Stimulated activated CD4-positive, alpha-beta T cell treated with anti-CD3 and anti-CD28 coated beads, TNF-alpha, amount 100 ng/mL, for 24 hours (primary cell): ENCODE results near the gene CHD3.

Experiments
- DNase-seq, 3 experiments: peaks; one replicate each; pipeline ENCODE4 v3.0.0-alpha.2; 2020; ENCODE audit warnings: low read depth in 3 of 3

Gene CHD3

DNA sequence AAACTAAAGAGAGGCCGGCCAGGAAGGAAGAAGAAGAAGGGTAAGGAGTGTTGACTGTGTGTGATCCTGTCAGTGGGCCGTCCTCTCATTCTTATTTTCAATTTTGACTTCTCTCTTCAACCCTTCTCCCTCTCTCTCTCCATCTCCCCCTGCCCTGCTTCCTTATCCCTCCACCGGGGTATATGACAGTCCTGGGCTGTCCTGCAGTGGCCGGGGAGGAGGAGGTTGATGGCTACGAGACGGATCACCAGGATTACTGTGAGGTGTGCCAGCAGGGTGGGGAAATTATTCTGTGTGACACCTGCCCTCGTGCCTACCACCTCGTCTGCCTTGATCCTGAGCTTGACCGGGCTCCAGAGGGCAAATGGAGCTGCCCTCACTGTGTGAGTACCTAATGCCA lies 5.6 kb downstream of the CHD3 start:
- no peak for DNase-seq

DNA sequence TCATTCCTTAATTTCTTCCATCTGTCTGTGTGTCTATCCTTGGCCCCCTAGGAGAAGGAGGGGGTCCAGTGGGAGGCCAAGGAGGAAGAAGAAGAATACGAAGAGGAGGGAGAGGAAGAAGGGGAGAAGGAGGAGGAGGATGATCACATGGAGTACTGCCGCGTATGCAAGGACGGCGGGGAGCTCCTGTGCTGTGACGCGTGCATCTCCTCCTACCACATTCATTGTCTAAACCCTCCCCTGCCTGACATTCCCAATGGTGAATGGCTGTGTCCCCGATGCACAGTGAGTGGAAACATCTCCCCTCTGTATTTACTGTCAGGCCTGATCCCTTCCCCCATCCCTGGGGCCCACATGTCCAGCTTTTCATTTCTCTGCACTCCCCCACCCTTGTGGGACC lies 6.3 kb downstream of the CHD3 start:
- DNase-seq = no peak

DNA sequence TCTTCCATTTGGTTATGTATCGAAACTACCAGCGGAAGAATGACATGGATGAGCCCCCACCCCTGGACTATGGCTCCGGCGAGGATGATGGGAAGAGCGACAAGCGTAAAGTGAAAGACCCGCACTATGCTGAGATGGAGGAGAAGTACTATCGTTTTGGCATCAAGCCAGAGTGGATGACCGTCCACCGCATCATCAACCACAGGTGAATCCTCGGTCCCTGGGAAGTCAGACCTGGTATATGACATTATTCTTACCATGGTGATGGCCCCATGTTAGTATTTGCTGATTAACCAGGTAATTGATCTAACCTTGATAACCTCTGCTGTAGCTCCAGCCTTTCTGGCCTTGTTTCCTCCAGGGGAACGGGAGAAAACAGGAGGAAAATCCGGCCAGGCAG lies 8.5 kb downstream of the CHD3 start:
- DNase-seq = no peak

DNA sequence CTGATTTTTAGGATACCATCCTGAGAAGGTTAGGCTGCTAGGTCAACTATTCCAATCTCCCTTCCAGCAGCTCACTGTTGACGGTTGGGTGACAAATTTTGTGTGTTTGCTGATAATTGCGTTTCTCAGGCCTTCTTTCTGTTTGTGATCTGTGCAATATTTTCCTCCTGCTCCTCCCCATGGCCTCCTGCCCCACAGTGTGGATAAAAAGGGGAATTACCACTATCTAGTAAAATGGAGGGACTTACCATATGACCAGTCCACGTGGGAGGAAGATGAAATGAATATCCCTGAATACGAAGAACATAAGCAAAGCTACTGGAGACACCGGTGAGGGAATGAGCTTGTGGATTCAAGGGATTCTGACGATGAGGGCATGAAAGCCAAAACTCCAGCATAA lies 9.2 kb downstream of the CHD3 start:
- no peak for DNase-seq

DNA sequence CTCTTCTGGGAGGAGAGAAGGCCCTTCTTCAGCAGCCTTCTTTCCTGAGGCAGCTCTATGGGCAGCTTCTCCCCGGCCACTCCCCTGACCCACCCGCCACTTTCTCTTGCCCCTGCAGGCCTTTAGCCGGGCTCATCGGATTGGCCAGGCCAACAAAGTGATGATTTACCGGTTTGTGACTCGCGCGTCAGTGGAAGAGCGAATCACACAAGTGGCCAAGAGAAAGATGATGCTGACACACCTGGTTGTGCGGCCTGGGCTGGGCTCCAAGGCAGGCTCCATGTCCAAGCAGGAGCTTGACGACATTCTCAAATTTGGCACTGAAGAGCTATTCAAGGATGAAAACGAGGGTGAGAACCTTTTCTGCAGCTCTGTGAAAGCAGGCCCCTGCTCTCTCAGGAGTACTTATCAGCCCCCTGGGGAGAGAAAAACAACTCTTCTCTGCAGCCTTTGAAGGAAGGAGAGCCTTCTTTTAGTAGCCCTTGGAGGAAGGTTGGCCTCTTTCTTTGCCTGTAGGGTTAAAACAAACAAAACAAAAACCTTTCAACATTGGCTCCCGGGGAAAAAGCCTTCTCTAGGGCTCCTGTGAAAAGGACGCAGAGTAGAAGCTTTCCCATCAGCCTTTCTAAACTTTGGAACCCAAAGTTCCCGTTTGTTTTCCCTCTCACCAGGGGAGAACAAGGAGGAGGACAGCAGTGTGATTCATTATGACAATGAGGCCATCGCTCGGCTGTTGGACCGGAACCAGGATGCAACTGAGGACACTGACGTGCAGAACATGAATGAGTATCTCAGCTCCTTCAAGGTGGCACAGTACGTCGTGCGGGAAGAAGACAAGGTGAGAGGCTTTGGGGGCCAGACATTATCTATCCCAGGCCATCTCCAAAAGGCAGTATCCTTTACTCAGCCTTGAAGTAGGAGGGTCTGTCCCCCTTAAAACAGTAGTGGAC lies 14.8 kb downstream of the CHD3 start:
- no peak for DNase-seq

DNA sequence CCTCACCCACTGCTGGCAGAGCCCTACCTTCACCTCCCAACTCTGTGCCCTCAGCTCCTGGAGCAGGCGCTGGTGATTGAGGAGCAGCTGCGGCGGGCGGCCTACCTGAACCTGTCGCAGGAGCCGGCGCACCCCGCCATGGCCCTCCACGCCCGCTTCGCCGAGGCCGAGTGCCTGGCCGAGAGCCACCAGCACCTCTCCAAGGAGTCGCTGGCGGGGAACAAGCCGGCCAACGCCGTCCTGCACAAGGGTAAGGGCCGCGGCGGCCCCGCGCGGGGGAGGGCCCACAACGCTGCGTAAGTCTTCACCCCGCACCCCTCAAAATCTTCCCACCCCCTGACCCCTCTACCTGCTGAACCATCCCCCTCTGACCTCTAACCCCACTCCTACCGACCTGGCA lies 20.5 kb downstream of the CHD3 start:
- DNase-seq = no peak

DNA sequence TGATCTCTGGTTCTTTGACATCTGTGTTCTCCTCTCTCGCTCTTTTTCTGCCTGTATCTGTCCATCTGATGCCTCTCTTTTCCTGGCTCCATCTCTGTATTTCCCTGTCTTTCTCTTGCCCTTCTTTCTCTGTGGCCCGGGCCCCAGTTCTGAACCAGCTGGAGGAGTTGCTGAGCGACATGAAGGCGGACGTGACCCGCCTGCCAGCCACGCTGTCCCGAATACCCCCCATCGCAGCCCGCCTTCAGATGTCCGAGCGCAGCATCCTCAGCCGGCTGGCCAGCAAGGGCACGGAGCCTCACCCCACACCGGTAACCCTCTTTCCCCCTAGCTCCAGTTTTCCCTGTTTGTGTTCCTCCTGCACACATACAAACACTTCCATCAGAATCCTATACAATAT lies 21.7 kb downstream of the CHD3 start:
- DNase-seq = no peak

DNA sequence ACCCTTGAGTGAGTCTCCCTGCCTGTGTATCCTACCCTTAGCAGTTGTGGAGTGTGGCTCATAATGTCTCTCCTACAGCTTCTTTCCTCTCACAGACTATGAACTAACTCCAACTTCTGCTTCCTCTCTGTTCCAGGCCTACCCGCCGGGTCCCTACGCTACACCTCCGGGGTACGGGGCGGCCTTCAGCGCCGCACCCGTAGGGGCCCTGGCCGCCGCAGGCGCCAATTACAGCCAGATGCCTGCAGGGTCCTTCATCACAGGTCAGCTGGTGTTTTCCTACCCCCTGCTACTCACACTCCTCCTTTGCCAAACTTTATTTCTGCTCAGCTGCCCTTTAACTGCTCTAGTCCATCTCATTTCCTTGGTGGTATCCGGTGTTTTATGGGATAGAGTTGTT lies 22.1 kb downstream of the CHD3 start:
- no peak for DNase-seq

DNA sequence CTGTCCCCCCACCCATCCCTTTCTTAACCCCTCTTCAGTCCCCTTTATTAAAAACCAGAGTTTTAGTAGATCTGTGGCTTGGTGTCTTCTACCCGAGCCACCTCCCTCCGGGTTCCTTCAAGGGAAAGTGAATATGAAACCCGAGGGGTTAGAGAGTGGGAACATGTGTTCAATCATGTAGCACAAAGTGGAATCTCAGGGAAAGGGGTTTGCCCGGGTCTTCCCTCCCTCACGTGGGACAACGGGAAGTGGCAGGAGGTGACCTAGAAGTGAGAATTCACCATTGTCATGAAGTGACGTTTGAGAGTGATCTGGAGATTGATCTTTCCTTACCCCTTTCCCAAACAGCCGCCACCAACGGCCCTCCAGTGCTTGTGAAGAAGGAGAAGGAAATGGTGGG lies 22.5 kb downstream of the CHD3 start:
- DNase-seq = no peak

DNA sequence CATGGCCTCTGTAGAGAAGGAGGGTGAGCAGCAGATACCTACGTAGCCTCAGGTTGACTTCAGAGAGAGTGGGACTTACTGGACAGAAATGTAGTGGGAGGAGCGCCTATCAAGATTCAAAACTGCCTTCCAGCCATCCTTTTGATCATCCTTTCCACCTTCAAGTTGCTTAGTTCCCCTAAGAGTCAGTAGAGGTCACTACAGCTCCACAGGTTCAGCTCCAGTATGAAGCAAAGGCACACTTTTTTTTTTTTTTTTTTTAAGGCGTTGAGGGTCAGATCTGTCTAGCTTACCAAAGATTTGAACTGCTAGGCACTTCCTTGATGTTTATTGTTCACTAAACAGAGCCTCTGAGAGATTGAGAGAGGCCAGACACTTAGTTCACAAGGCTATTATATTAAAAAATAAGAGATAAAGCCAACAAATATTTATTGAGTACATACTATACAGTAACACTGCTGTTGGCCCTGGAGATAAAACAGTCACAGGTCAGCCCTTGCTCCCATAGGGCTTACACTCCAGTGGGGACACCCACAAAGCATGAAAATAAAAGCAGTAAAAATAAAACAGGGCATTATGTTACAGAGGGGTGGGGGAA lies 24.4 kb downstream of the CHD3 start:
- DNase-seq = peak in 1 of 3 experiments; percentile 29

DNA sequence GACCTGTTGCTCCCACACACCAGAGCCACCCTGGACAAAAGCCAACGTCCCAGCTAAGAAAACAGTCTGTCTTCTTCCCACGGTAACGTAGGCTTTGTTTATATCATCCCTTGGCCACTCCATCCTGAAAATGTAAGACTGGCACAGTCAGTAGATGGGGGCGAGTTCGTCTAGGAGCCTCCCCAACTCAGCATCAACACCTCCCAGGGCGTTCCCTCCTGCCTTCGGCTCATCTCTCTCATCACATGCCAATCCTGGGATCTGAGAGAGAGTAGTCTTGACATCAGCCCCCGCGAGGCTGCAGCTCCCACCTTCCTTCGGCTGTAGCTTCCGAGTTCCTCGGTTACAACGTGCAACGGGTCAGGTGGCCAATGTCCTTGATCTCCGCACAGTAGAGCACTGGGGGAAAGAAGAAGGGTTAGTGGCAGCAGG lies 26.6 kb downstream of the CHD3 start:
- DNase-seq = no peak

DNA sequence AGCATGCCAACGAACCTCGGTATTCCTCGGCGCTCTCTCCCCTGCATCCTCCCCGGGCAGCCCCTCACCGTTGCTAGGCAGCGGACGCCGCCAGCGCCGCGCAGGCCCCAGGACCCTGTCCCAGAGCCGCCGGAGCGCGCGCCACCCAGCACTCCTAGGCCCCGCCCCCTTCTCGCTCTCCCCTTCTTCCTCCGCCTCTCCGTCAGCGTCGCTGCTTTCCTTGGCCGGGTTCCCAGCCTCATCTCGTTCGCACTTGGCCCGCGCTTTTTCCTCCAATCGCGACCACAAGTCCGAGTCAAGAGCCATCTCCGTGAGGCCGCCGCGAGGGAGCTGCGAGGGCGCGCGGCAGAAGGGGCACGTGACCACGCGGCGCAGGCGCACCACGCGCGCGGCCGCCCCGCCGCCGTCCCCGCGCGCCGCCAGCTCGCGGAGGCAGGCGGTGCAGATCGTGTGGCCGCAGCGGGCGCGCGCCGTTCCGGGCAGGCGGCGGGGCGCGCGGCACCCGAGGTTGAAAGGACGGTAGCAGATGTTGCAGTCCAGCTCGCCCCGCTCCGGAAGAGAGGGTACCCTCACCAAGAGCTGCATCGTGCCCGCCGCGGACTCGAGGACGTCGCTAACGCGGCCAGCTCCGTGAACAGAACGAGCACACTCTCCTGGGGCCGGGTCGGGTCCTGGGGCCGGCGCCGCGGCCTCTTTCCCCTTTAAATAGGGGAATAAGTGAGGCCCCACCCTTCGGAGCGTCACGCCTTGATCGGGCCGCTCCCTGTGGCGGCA lies 27.2 kb downstream of the CHD3 start, which contains the start of gene RNF227:
Gene RNF227, minus strand, starts transcription at position 679 of the 774 bp plus-strand sequence. Its CDS starts 94 bp downstream, at position 585.
- DNase-seq = peak; percentile 73 to 89 (median 80)

DNA sequence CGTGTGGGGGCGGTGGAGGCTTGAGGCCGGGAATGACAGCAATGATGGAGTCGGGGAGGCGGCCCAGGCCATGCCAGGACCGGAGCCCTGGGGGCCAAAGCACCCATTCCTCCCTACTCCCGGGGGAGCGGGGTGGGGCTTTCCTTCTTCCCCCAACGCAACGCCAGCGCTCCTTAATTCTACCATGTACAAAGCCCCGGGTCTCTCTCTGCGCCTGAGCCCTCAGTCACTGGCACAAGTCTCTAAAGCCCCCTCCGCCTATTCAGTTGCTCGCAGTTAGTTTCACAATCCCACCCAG lies 27.7 kb downstream of the CHD3 start:
- no peak for DNase-seq

DNA sequence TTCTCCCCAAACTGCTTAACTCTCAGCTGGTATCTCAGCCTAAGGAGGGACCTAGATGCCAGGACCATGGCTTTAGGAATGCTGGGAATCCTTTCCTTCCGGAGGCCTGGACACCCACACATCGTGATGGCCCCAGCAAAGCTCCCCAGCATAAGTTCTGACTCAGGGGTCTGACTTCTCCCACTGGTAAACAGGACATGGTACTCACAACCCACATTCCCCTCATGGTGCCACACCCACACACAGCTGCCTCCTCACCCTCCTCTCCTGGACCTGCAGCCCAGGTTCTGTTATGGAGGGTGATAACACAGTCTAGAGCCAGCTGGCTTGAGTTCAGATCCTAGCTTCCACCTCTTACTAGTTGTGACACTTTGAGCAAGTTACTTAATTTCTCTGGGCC lies 28.2 kb downstream of the CHD3 start:
- DNase-seq = no peak

DNA sequence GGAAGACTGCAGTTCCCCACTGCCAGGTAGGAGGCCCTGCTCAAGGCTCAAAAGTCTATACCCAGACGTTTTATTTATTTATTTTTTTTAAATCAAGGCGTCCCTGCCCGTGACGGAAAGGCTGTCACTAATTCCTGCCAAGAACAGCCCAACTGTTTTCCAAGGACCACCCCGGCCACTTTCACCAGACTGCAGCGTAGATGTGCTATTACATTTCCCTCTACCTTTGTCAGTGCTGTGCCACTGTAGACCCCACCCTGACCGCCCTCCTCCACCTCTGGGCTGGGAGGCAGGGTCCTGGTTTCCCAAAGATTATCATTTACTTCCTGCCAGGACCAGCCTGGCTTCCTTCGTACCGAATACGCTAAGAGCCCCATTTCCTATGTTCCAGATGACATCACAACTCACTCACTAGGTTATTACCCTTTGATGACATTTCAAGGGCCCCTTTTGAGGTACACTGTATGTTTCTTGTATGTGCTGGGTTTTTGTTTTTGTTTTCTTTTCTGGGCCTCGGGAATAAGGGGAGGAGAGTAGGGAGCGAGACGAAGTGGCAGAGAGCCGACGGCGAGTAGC lies 33.8 kb downstream of the CHD3 start:
- no peak for DNase-seq

DNA sequence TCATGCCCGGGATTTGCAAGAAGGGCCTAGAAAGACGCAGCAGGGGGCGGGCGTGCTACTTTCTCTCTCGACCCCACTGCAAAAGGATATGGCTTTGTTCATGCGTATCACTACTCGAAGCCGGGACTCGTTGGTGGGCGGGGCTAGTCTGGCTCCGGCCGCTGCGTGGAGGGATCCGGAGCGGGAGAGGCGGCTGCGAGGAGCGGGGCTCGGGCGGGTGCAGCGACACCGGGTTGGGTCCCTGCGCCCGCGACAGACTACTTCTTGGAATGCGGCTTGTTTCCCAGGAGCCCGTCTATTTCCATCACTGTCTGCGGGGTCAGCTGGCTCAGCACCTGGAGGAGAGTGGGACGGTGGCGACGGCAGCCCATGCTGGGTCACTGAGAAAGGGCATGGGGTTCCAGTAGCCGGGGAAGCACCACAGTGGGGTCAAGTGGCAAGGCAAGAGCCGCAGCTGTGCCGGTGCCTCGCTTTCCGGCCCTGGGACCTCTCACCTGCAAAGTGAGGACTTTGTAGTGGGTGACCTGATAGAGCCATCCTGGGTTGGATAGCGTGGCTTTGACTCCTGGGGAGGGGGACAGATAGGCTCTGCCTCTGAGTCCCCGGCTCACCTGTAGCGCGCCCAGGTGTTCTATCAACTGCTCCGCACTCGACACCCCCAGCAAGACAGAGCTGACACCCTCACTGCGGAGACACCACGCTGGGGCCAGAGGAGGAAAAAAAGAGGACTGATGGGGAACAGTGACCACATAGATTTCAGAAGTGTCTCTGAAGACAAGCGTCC lies 34.4 kb downstream of the CHD3 start:
- DNase-seq = peak; percentile 64 to 80 (median 66)

DNA sequence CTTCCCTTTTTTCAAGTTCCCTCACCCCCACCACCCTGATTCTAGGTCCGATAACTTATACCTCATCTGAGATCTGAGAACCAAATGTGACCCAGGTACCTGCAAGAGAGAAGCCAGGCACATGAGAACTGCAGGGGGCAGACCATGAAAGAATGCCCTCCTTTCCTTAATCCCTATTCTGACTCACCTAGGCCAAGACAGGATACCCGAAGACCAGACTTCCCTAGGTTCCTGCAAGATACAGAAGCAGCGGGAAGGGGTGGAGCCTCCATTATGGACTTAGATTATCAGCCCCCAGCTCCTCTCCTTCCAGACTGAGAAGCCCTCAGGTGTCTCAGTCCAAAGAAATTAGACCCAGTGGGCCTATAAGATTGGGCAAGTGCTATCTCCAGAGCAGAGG lies 39.0 kb downstream of the CHD3 start:
- DNase-seq = no peak

DNA sequence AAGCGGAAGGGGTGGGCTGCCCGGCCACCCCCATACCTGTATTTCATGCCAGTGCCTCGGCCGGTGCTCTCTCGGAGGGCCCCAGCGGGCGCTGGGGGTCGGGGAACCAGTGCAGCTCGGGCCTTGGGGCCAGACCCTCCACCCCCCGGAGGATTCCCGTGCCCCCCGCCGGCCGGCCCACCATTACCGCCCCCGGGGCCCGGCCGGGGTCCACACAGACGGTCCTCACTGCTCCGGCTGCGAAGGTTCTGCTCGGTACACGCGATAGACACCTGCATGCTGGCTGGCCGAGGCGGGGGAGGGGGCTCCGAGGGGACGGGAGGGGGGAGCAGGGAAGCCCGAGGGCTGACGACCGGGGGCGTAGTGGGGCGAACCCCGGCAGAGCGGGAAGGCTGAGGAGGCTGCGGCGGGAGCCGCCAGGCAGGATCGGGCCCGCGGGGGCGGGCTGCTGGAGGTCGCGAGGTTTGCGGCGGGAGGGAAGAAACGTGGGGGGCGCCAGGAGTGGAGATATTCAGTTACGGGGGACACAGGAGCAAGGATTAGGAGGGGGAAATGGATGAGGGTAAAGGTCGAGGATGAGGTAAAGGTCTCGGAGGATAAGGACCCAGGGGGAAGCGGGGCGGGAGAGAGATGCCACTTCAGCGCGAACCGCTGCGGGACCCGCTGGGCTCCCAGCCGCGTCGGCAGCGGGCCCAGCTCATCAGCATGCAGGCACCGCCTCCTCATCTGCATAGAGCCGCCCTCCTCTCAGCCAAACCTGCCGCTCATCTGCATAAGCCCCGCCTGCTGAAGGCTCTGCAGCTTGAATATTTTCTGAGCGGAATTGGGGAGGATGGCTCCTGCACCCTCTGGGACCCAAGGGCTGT lies 40.8 kb downstream of the CHD3 start, which contains the start of gene KCNAB3:
Gene KCNAB3, minus strand, starts transcription at position 699 of the 866 bp plus-strand sequence. Its CDS starts 421 bp downstream, at position 278.
- peak in 1 of 3 experiments; percentile 57 for DNase-seq

DNA sequence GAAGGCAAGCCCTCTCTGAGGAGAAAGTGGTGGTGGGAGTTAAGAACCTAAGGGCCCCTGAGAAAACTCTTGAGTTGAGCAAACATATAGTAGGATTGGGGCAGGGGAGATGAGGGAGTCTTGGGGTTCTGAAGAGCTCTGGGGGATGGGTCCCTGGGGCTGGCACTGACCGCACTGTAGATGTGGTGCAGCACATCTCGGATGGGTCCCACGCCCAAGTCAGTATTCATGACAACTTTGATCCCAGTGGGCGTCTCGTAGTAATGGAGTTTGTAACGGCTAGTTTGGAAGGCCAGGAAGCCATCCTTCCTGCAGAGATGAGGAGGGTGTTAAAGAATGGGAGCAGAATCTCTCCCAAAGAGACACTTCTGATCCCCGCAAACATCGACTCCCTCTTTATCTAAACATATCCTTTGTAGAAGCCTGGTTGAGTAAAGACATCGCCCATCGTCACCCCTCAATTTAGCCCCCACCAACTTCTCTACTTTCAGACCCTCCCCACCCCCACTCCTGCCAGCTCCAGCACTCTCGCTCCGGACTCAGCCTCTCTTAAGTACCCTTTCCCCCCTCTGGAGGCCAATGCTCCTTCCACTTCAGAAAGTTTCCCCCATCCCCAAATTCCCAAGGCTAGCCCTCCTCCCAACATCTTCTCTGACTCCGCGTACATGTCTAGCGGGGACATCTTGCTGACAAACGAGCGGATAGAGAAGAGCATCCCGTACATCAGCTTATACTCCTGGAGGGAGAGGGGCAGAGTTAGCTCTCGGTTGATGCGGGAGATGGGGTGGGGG lies 42.4 kb downstream of the CHD3 start:
- no peak for DNase-seq
